Heart left ventricle (tissue), 16 donors: ENCODE results near the gene LGALS14. TPM values are rescaled to one million over a fixed set of nuclear protein-coding genes. Genes with fewer than 3 reads are reported as not detected.

Experiments
- ATAC-seq, 4 donors: fragments of 200-7000 bp; cut with Tn5 transposase; one replicate each; pipeline ENCODE4 v1.9.1; 2020 to 2022; ENCODE audit warnings: moderate library complexity in 4 of 4, mild to moderate bottlenecking in 3 of 4, moderate number of reproducible peaks in 1 of 4
- DNase-seq, 5 donors: peaks; one replicate each; pipeline ENCODE4 v3.0.0-alpha.2; 2020
- H3K27ac ChIP-seq, 12 donors: fragments of 200-600 bp; sonication (generic) in 4 of 12; one replicate each; pipeline versions ENCODE4 v1.5.0 to v1.8.0; 2016 to 2022; ENCODE audit warnings: mild to moderate bottlenecking in 2 of 12
- H3K27me3 ChIP-seq, 9 donors: fragments of 200-600 bp; sonication (generic) in 2 of 9; one replicate each; pipeline versions ENCODE4 v1.5.1 to v1.8.0; 2016 to 2022; ENCODE audit warnings: mild to moderate bottlenecking in 3 of 9
- H3K36me3 ChIP-seq, 9 donors: fragments of 200-600 bp; sonication (generic) in 2 of 9; one replicate each; pipeline versions ENCODE4 v1.5.0 to v1.8.0; 2018 to 2022; ENCODE audit warnings: mild to moderate bottlenecking in 2 of 9
- H3K4me1 ChIP-seq, 12 donors: fragments of 200-600 bp; sonication (generic) in 4 of 12; one replicate each; pipeline versions ENCODE4 v1.5.0 to v1.8.0; 2016 to 2022; ENCODE audit warnings: mild to moderate bottlenecking in 3 of 12
- H3K4me3 ChIP-seq, 12 donors: fragments of 200-600 bp; sonication (generic) in 4 of 12; one replicate each; pipeline versions ENCODE4 v1.5.0 to v1.8.0; 2017 to 2022; ENCODE audit warnings: mild to moderate bottlenecking in 9 of 12, moderate library complexity in 4 of 12
- H3K9me3 ChIP-seq, 12 donors: fragments of 200-600 bp; sonication (generic) in 4 of 12; one replicate each; pipeline versions ENCODE4 v1.5.0 to v1.8.0; 2016 to 2022; ENCODE audit warnings: mild to moderate bottlenecking in 1 of 12
- CTCF ChIP-seq, 12 donors: fragments of 200-600 bp; sonication (generic) in 4 of 12; IDR thresholded peaks; one replicate each; pipeline versions ENCODE4 v1.5.0 to v1.8.0; 2018 to 2022; ENCODE audit warnings: antibody characterized with exemption in 12 of 12, mild to moderate bottlenecking in 5 of 12
- POLR2A ChIP-seq, 2 donors: fragments of 450-650 bp; IDR thresholded peaks; one replicate each; pipeline ENCODE4 v1.6.1; 2017; ENCODE audit warnings: antibody characterized with exemption in 2 of 2, mild to moderate bottlenecking in 2 of 2, moderate library complexity in 2 of 2
- WGBS, 4 donors: extraction: QIAGEN DNeasy Blood & Tissue Kit in 2 of 4; methylation state at CpG; one replicate each; pipeline versions ENCODE4 v1.1.5 to v1.1.7; 2013 to 2018; 5-methylcytosine and 5-hydroxymethylcytosine counted together
- intact Hi-C, 10 donors: fragments of 100-400 bp; cut with DNase I; formaldehyde crosslinking; loops; one replicate each; pipeline versions ENCODE4 v1.11.1 to v1.14.2; 2022
- polyA plus RNA-seq, 2 donors: library from polyadenylated mRNA; stranded (reverse); fragments of 200-250 nt; gene quantifications; one replicate each; pipeline ENCODE4 v1.2.3, GENCODE V29; 2013
- total RNA-seq, 9 donors: library from RNA; depleted of rRNA in 2 of 9; stranded (reverse); fragments of >200 nt in 2 of 9; fragmentation: NEBNext Ultra II Directional in 3 of 9; extraction: Animal tissue kit (Norgen Biotek cat#: 25700) in 3 of 9; gene quantifications; one replicate each; pipeline versions ENCODE4 v1.1.0 to v1.2.4, GENCODE V29; 2016 to 2023
- donor health status: ischemic (EF 13 %, LVEDD 7.1; RV severe dilation, severe dysfunction).
- donor health status: healthy with polysubstance abuse.
- donor health status: DM: no; HTN: yes; CAD: no.
- donor health status: DM: no; HTN: no; CAD: no.
- donor health status: ischemic (EF 25% LVEDD 6.9; RV normal size, moderate dysfunction).
- donor health status: ischemic (EF 25% LVEDD 5.7; RV mildly dilated, moderate dysfunction).
- donor health status: healthy.
- donor health status: DM: yes; HTN: yes; CAD: no.
- donor health status: ischemic (EF 35%, LVEDD 5.7; RV mildly dilated, moderate dysfunction).
- donor health status: nonischemic (EF 11% LVEDD 7.7; RV severe dilation, severe dysfunction).
- donor health status: DM: yes; HTN: yes; CAD: no.
- donor health status: PGD.
- donor health status: ischemic (EF 29% LVEDD 5.4; RV normal size, mild dysfunction).
- donor health status: nonischemic (EF 23%, LVEDD 6.1; RV moderate dilation, normal function).

Gene LGALS14
- total and polyA plus RNA-seq, 11 donors: not detected

GRCh38 chr19:39745643-39746042, 41.4 kb downstream of the LGALS14 start:
- Histone ChIP-seq H3K36me3 (no peaks in the 10 kb centered on the region), H3K4me3 (no peak overlapping the region), H3K27ac (no peak overlapping the region), H3K27me3 (peaks cover 0 to 16% (median 0%) of the 10 kb centered on the region in 9 donors), H3K4me1 (no peaks in the 10 kb centered on the region), H3K9me3 (no peaks in the 10 kb centered on the region)
- TF ChIP-seq CTCF (IDR thresholded peaks at IDR 0.05) (no peak), POLR2A (IDR thresholded peaks at IDR 0.05) (no peak)
- intact Hi-C loops: no loop called here
- DNase-seq (no peak), ATAC-seq (no peak)
- 51 to 61% (median 53%) methylated on average over 3 of the region's 3 CpGs for WGBS, 4 donors

- intact Hi-C loops: no loop called here
- ATAC-seq (no peak), DNase-seq (no peak)
- Histone ChIP-seq H3K4me1 (no peaks in the 10 kb centered on the region), H3K36me3 (no peaks in the 10 kb centered on the region), H3K9me3 (no peaks in the 10 kb centered on the region), H3K27ac (no peak overlapping the region), H3K4me3 (no peak overlapping the region), H3K27me3 (peaks cover 0 to 16% (median 0%) of the 10 kb centered on the region in 9 donors)
- no peak for TF ChIP-seq POLR2A (IDR thresholded peaks at IDR 0.05)
- TF ChIP-seq CTCF (IDR thresholded peaks at IDR 0.05): no peak
- 45 to 68% (median 63%) methylated on average over 4 of the region's 4 CpGs for WGBS, 4 donors
These were observed 42.7 kb downstream of the LGALS14 start for GRCh38 chr19:39746836-39747529.

GRCh38 chr19:39749981-39750380, 45.7 kb downstream of the LGALS14 start:
- no peak for TF ChIP-seq POLR2A (IDR thresholded peaks at IDR 0.05)
- no peak for TF ChIP-seq CTCF (IDR thresholded peaks at IDR 0.05)
- Histone ChIP-seq H3K36me3 (no peaks in the 10 kb centered on the region), H3K4me3 (no peak overlapping the region), H3K27me3 (peaks cover 0 to 16% (median 0%) of the 10 kb centered on the region in 9 donors), H3K27ac (no peak overlapping the region), H3K4me1 (no peaks in the 10 kb centered on the region), H3K9me3 (no peaks in the 10 kb centered on the region)
- ATAC-seq: no peak
- DNase-seq: no peak
- intact Hi-C loops: no loop called here
- WGBS, 4 donors: 67 to 78% (median 73%) methylated on average over 5 of the region's 5 CpGs

- DNase-seq: no peak
- Histone ChIP-seq H3K4me1 (no peaks in the 10 kb centered on the region), H3K36me3 (no peaks in the 10 kb centered on the region), H3K4me3 (no peak overlapping the region), H3K9me3 (no peaks in the 10 kb centered on the region), H3K27ac (no peak overlapping the region), H3K27me3 (peaks cover 0 to 16% (median 0%) of the 10 kb centered on the region in 9 donors)
- ATAC-seq: no peak
- intact Hi-C loops: no loop called here
- TF ChIP-seq CTCF (IDR thresholded peaks at IDR 0.05): no peak
These were observed 48.1 kb downstream of the LGALS14 start for GRCh38 chr19:39752390-39752789.
